Activated CD4-positive, alpha-beta T cell treated with anti-CD3 and anti-CD28 coated beads, Interleukin-2, amount 50 U/mL, for 24 hours (primary cell): ENCODE results near the gene UHRF2.

Source experiments
- DNase-seq, 2 donors: peaks; one replicate each; pipeline ENCODE4 v3.0.0-alpha.2; 2020; ENCODE audit warnings: low read depth in 1 of 2, low spot score in 1 of 2

Gene UHRF2

GRCh38 chr9:6553866-6554265 is 140.9 kb downstream of the UHRF2 start:
- DNase-seq, result no peak
